HG03045 (cell line): ENCODE results near the gene CPXM1.
"Not testable (repeated sequence)": the region's sequence is repeated elsewhere in the genome, so short reads cannot be mapped to it uniquely, and the experiment has no call there.

ENCODE experiments used
- ATAC-seq: cut with Tn5 transposase; IDR thresholded peaks from one replicate; pipeline ENCODE4 v1.9.1; 2021; ENCODE audit warnings: mild to moderate bottlenecking, moderate library complexity; ENCODE audit not compliant: unreplicated experiment

The CPXM1 gene

GRCh38 chr20:2822073-2822472, 21.6 kb upstream of the CPXM1 start:
- no peak for ATAC-seq

- ATAC-seq, result no peak
Observed at GRCh38 chr20:2820896-2821869, 20.8 kb upstream of the CPXM1 start.

GRCh38 chr20:2820084-2820895, 19.9 kb upstream of the CPXM1 start:
- ATAC-seq, result no peak

GRCh38 chr20:2817891-2818595, 17.6 kb upstream of the CPXM1 start:
- no peak for ATAC-seq

- no peak for ATAC-seq
Observed at GRCh38 chr20:2817341-2817726, 16.9 kb upstream of the CPXM1 start.

GRCh38 chr20:2816583-2817340, 16.3 kb upstream of the CPXM1 start:
- ATAC-seq, result no peak

GRCh38 chr20:2816030-2816582, 15.7 kb upstream of the CPXM1 start, which contains the start of gene TMEM239:
Gene TMEM239 (plus strand): TSS chr20:2816364. CDS start chr20:2816555, 191 bp downstream.
- no peak for ATAC-seq

GRCh38 chr20:2815242-2815900, 14.9 kb upstream of the CPXM1 start:
- no peak for ATAC-seq

GRCh38 chr20:2814587-2815051, 14.2 kb upstream of the CPXM1 start, which contains the start of gene C20orf141:
Gene C20orf141 (plus strand): TSS chr20:2814987. CDS start chr20:2815185, 198 bp downstream.
- no peak for ATAC-seq

- ATAC-seq, result no peak
Observed at GRCh38 chr20:2814076-2814475, 13.6 kb upstream of the CPXM1 start.

- ATAC-seq, result no peak
Observed at GRCh38 chr20:2812189-2812588, 11.8 kb upstream of the CPXM1 start.

GRCh38 chr20:2809690-2810089, 9.3 kb upstream of the CPXM1 start:
- ATAC-seq, result no peak

GRCh38 chr20:2807929-2808328, 7.5 kb upstream of the CPXM1 start:
- not testable (repeated sequence) for ATAC-seq

GRCh38 chr20:2807019-2807418, 6.6 kb upstream of the CPXM1 start:
- no peak for ATAC-seq

GRCh38 chr20:2806351-2806701, 5.9 kb upstream of the CPXM1 start:
- ATAC-seq, result no peak

- no peak for ATAC-seq
Observed at GRCh38 chr20:2805689-2806350, 5.4 kb upstream of the CPXM1 start.

GRCh38 chr20:2804852-2805688, 4.6 kb upstream of the CPXM1 start:
- no peak for ATAC-seq
